Upper lobe of left lung (tissue), 4 donors: ENCODE results near the gene RAB37.

Source experiments
- CTCF ChIP-seq, 6 experiments: fragments of 450-650 bp in 4 of 6; fragments of 200-600 bp in 2 of 6; sonication (generic) in 2 of 6; IDR thresholded peaks; one replicate each; pipeline ENCODE4 v1.5.1; 2016 to 2019; ENCODE audit warnings: antibody characterized with exemption in 6 of 6
- EP300 ChIP-seq, 4 donors: sonication (generic); formaldehyde crosslinking; IDR thresholded peaks; one replicate each; pipeline ENCODE4 v1.5.1; 2017; ENCODE audit warnings: antibody characterized with exemption in 4 of 4, control low read depth in 2 of 4
- POLR2A ChIP-seq, 4 donors: fragments of 450-650 bp; IDR thresholded peaks; one replicate each; pipeline ENCODE4 v1.5.1; 2016 to 2017; ENCODE audit warnings: antibody characterized with exemption in 4 of 4, mild to moderate bottlenecking in 2 of 4
- POLR2AphosphoS5 ChIP-seq, 2 donors: sonication (generic); formaldehyde crosslinking; IDR thresholded peaks; one replicate each; pipeline ENCODE4 v1.5.1; 2017; ENCODE audit warnings: antibody characterized with exemption in 2 of 2

DNA sequence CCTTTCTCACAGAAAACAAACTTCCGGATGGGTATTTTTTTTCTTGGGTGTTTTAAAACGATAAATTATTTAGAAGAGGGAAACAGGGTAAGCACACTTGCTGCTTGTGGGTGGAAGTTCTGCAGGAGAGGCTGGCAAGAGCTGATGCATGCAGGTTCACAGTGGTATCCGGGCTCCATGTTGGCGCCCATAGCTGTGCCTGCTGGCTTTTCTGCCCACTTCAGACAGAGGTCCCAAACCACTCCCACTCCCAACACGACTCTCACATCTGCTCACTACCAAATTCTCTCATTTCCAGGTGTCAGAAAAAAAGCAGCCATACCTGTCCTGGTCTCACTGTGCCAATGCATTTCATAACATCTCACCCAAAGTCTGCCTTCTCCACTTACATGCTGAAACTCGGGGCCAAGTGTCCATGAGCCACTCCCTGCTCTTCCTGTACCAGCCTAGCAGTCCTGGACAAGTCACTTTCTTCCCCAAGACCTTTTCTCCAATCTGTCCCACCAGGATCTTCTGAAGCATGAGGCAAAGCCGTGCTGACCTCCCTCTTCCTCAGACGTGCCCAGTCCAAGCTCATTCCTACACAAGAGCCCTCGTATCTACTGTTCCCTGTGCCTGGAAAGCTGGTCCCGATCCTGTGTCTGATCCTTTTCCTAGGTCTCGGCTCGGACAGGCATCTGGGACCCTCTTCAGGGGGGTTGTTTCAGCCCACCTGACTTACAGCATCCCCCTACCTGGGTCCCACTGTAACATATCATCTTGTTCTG, 25.8 kb upstream of the RAB37 start:
- no peak for TF ChIP-seq CTCF (IDR thresholded peaks at IDR 0.05)
- no peak for TF ChIP-seq POLR2A (IDR thresholded peaks at IDR 0.05)
- TF ChIP-seq POLR2AphosphoS5 (IDR thresholded peaks at IDR 0.05): no peak
- no peak for TF ChIP-seq EP300 (IDR thresholded peaks at IDR 0.05)
